Activated T-cell treated with anti-CD3 and anti-CD28 coated beads, Interleukin-2, amount 50 U/mL, for 72 hours (primary cell): ENCODE data around the gene DTX2. TPM values are rescaled to one million over a fixed set of nuclear protein-coding genes. Genes with fewer than 3 reads are reported as not detected.

ENCODE experiments used
- total RNA-seq, 2 donors: library from RNA; stranded (reverse); gene quantifications; one replicate each; pipeline ENCODE4 v1.2.3, GENCODE V29; 2022

Gene DTX2
- total RNA-seq, 2 donors from 2014 or later: 40.6 to 49.4 TPM

Other genes starting within 250 kb of the DTX2 start
- gene HSPB1, start 159.0 kb upstream of the DTX2 start, total RNA-seq: 10 to 100 TPM; 39.7 to 42.0 TPM
- 100 to 1,000 TPM; 107 to 120 TPM for gene YWHAG, start 102.7 kb upstream of the DTX2 start, total RNA-seq
- 1 to 10 TPM in 1 of 2 donors, under 1 TPM in 1; 0.60 to 1.0 TPM for gene SSC4D, start 52.0 kb upstream of the DTX2 start, total RNA-seq
- 10 to 100 TPM in 1 of 2 donors, 1 to 10 TPM in 1; 7.7 to 11.8 TPM for gene ZP3, start 36.8 kb upstream of the DTX2 start, total RNA-seq
- gene UPK3B, start 48.8 kb downstream of the DTX2 start, total RNA-seq: 1 to 10 TPM; 3.2 to 3.3 TPM
- under 1 TPM in 1 of 2 donors, not detected in 1; 0.58 TPM for gene SPDYE16, start 81.6 kb downstream of the DTX2 start, total RNA-seq
- 10 to 100 TPM; 11.0 to 14.5 TPM for gene POMZP3, start 165.6 kb downstream of the DTX2 start, total RNA-seq